Transverse colon (tissue), 4 donors: ENCODE data around the gene PEAK3.

ENCODE experiments used
- CTCF ChIP-seq, 5 experiments: fragments of 200-600 bp in 3 of 5; fragments of 450-650 bp in 2 of 5; sonication (generic) in 3 of 5; IDR thresholded peaks; 1 replicate in 2 of 5; 2 replicates in 3 of 5; pipeline ENCODE4 v1.5.1; 2016 to 2017; ENCODE audit warnings: antibody characterized with exemption in 5 of 5, inconsistent platforms in 3 of 5, mild to moderate bottlenecking in 2 of 5, moderate library complexity in 1 of 5
- EP300 ChIP-seq: sonication (generic); formaldehyde crosslinking; IDR thresholded peaks from one replicate; pipeline ENCODE4 v1.6.1; 2017; ENCODE audit warnings: antibody characterized with exemption, low read depth
- POLR2A ChIP-seq: fragments of 450-650 bp; IDR thresholded peaks from one replicate; pipeline ENCODE4 v1.6.1; 2016; ENCODE audit warnings: antibody characterized with exemption, mild to moderate bottlenecking, moderate library complexity
- POLR2AphosphoS5 ChIP-seq, 3 donors: sonication (generic); formaldehyde crosslinking; IDR thresholded peaks; one replicate each; pipeline ENCODE4 v1.6.1; 2016; ENCODE audit warnings: antibody characterized with exemption in 3 of 3

GRCh38 chr19:2268861-2269243, 13.1 kb downstream of the PEAK3 start:
- TF ChIP-seq POLR2A (no peak), CTCF (IDR thresholded peaks at IDR 0.05) (no peak), POLR2AphosphoS5 (IDR thresholded peaks at IDR 0.05) (no peak), EP300 (no peak)
